DMS153 treated with DMSO at 0.1 percent for 48 hours (cell line): ENCODE data around the gene TRPV4.

Experiments
- DNase-seq: peaks from one replicate; lab custom pipeline; 2025; ENCODE audit not compliant: unreplicated experiment; lab: John Stamatoyannopoulos, UW

TRPV4 gene

GRCh38 chr12:109741970-109742703, 91.1 kb downstream of the TRPV4 start:
- no peak for DNase-seq

GRCh38 chr12:109741286-109741969, 91.8 kb downstream of the TRPV4 start:
- no peak for DNase-seq

GRCh38 chr12:109740694-109741245, 92.4 kb downstream of the TRPV4 start:
- DNase-seq, result no peak

GRCh38 chr12:109739747-109740693, 93.2 kb downstream of the TRPV4 start:
- no peak for DNase-seq

GRCh38 chr12:109738878-109739665, 94.1 kb downstream of the TRPV4 start:
- no peak for DNase-seq

- no peak for DNase-seq
These were observed 95.0 kb downstream of the TRPV4 start for GRCh38 chr12:109738209-109738608.

GRCh38 chr12:109737631-109738030, 95.6 kb downstream of the TRPV4 start:
- DNase-seq, result no peak

GRCh38 chr12:109737126-109737525, 96.1 kb downstream of the TRPV4 start:
- no peak for DNase-seq

GRCh38 chr12:109736552-109737108, 96.6 kb downstream of the TRPV4 start:
- DNase-seq, result no peak

- no peak for DNase-seq
These were observed 97.2 kb downstream of the TRPV4 start for GRCh38 chr12:109735825-109736551.

GRCh38 chr12:109735051-109735521, 98.1 kb downstream of the TRPV4 start:
- DNase-seq, result no peak

GRCh38 chr12:109734219-109735000, 98.8 kb downstream of the TRPV4 start:
- DNase-seq, result no peak
